GM03348 (cell line): ENCODE measurements around the gene SLCO4A1.

Experiments
- DNase-seq: peaks from one replicate; pipeline ENCODE4 v3.0.0; 2012; ENCODE audit warnings: low spot score

SLCO4A1 gene

DNA sequence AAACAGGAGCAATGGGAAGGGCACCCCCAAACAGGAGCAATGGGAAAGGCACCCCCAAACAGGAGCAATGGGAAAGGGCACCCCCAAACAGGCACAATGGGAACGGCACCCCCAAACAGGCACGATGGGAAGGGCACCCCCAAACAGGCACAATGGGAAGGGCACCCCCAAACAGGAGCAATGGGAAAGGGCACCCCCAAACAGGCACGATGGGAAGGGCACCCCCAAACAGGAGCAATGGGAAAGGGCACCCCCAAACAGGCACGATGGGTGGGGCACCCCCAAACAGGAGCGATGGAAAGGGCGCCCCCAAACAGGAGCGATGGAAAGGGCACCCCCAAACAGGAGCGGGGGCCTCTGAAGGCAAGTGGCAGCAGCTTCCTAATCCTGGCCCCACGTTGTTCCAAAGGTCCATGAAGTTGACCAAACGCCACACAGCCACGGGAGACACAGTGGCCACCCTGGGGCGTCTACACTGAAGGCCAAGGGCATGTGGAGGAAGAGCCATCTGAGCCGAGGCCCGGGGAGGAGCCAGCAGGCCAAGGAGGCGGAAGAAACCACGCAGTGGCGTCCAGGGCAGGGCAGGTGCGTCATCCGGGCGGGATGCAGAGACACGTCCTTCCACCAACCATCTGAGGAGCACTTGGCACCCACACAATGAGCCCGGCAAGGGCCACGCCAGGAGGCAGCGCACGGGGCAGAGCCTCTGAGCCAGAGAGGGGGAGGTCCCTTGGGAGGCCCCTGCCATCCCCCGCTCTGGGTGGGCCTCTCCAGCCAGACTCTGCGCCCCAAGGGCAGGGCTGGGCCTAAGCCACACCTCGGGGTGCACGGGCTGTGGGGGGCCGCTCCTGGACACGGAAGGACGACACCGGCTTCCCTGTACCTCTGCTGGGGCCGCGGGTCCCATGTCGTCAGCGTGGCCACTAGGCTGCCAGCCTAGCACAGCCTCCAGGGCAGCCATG lies 44.8 kb downstream of the SLCO4A1 start:
- DNase-seq, result no peak

DNA sequence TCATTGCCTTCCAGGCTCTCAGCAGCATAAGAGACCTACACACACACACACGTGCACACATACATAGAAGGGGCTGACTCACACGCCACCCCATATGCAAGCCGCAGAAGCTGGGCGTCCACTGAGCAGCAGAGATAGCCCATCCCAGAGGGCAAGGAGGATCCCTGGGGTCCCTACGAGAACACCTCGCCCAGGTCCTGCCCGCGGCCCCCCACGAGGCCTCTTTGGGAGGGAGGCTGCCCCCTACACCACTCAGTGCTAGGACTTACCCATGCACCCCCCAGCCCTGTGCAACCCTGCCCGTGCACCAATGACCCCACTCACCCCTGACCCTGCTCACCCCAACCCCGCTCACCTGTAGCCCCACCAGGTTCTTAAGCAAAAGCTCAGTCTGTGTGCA lies 45.8 kb downstream of the SLCO4A1 start:
- DNase-seq, result no peak

DNA sequence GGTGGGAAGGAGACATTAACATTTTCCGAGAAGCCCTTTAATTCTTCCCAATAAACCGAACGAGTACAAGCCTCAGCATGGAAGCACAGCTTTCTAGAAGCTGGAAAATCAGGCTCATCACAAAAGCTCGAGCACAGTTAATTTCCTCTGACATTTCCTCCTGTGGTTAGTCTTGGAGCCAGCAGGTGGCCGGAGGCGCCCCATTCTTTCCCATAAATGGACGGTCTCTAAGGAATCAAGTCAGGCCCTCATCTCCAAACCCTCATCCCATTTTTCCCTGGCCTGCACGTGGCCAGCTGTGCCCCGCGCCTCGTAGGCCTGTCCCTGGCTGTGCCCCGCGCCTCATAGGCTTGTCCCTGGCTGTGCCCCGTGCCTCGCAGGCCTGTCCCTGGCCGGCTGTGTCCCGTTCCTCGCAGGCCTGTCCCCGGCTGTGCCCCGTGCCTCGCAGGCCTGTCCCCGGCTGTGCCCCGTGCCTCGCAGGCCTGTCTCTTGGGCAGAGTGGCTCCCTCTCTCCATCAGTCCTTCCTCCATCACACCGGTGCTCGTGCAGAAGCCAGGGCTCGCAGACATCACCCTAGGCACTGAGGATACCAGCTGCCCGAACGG lies 46.7 kb downstream of the SLCO4A1 start:
- no peak for DNase-seq

- no peak for DNase-seq
These were observed 47.6 kb downstream of the SLCO4A1 start for GRCh38 chr20:62689861-62690260.

- DNase-seq, result no peak
These were observed 48.0 kb downstream of the SLCO4A1 start for GRCh38 chr20:62690261-62690820.

- DNase-seq, result no peak
These were observed 49.2 kb downstream of the SLCO4A1 start for GRCh38 chr20:62691487-62691886.

DNA sequence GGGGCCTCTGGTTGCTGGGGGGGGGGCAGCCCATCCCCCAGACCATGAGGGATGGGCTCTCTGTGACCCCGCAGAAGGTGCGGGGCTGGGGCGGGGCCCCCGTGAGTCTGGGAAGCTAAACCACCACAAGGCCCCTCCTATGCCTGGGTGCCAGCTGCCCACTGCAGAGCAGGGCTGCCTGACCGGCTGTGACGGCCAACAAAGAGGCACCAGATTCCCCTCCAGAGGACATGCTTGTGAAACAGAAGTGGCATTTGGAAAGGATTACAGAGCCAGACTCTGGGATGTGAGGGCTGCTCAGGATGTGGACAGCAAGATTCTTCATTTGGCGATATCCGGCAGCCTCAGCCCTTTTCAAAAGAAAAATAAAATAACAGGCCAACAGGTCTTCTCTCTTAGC lies 49.9 kb downstream of the SLCO4A1 start:
- no peak for DNase-seq

GRCh38 chr20:62692801-62693523 lies 50.7 kb downstream of the SLCO4A1 start:
- no peak for DNase-seq

DNA sequence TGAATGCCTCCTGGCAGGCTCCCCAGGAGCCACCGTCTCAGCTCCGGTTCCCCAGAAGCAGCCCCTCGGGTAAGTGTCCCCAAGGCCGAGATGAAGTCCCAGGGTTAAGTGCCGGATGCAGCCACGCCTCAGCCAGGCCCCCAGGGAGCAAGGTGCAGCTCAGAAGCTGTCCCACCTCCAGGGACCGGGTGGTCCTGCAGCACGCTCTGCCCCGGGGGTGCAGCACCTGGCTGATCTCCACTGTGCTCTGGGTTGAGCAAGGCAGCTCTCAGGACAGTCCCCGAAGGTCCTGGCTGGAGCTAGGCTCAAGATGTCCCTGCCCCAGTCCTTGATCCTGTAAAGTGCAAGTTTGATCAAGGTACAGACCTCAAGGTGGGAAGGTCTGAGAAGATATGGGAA lies 51.2 kb downstream of the SLCO4A1 start:
- no peak for DNase-seq

DNA sequence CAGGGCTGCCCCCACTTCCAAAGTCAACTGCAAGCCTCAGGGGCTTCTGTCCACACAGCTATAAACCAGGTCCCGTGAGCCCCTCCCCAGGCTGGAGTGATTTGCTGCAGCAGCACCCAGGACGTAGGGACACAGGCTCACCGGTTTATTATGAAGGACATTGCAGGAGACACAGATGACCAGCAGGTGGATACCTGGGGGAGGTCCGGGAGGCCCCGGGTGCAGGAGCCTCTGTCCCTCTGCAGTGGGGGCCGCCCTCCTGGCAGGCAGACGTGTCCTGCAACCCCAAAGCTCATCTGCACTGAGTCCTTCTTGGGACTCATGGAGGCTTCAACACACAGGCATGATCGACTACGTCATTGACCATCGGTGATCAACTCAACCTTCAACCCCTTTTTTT lies 51.8 kb downstream of the SLCO4A1 start:
- DNase-seq, result no peak

- DNase-seq, result no peak
These were observed 52.6 kb downstream of the SLCO4A1 start for GRCh38 chr20:62694868-62695267.

DNA sequence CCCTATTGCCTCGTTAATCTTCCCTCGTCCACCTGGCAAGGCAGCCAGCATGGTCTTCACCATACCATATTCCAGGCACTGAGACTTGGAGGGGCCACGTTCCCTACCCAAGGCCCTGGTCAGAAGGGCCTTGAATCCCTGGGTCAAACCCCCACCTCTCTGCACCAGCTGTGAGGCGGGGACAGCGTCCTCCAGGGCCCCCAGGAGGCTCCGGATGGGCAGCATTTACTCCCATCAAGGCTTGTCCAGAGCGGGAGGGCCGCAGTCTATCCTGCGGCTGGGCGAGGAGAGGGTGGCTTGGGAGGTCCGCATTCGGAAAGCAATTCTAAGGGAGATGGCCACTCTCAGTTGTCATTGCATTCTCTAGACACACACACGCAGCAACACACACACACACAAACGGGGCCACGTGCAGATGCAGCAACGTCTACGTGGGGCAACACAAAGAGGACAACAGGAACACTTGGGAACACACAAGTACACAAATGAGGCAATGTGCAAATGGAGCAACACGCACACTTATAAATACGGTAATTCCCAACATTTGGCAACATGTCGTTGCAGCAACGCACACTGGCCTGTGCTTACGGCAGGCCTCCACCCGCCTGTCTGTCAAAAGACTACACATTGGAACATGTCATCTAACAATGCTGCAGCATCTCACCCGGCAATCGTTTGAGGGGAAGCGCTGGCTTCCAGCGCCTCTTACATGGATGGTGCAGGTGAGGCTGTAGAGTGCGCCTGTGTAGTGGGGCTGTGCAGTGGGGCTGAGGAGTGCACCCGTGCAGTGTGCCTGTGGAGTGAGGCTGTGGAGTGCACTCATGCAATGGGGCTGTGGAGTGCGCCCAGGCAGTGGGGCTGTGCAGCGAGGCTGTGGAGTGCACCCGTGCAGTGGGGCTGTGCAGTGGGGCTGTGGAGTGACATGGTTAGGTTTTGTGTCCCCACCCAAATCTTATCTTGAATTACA lies 53.4 kb downstream of the SLCO4A1 start:
- no peak for DNase-seq

DNA sequence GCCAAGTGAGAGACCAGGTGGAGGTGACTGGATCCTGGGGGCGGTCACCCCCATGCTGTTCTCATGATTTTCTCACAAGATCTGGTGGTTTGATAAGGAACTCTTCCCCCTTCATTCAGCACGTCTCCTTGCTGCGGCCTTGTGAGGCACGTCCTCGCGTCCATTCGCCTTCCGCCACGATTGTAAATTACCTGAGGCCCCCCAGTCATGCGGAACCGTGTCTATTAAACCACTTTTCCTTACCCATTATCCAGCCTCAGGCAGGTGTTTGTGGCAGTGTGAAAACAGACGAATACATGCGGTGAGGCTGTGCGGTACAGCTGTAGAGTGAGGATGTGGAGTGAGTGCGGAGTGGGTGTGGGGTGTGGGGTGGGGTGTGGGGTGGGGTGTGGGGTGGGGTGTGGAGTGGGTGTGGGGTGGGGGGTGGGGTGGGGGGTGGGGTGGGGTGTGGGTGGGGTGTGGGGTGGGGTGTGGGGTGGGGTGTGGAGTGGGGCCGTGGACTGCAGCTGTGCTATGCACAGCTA lies 54.2 kb downstream of the SLCO4A1 start:
- no peak for DNase-seq

DNA sequence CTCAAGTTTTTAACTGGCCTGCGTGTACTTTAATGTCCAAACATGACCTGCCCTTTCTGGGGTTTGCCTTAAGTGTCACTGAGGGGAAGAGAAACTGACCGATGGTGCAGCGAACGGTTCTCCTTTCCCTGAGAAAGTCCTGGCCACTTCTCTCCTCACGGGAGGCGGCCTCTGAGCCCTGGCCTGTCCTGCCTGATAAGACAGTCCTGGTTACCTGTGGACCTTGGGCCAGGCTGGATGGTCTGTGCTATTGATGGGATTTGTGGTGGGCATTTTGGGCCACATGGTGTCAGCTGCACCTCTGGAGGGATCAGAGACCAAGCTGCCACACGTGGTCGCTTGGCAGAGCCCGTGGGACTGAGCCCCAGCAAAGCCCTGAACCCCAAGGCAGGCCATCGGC lies 54.7 kb downstream of the SLCO4A1 start:
- DNase-seq, result no peak

- no peak for DNase-seq
These were observed 55.2 kb downstream of the SLCO4A1 start for GRCh38 chr20:62697468-62697912.

GRCh38 chr20:62698231-62698630 lies 55.9 kb downstream of the SLCO4A1 start:
- DNase-seq, result no peak

DNA sequence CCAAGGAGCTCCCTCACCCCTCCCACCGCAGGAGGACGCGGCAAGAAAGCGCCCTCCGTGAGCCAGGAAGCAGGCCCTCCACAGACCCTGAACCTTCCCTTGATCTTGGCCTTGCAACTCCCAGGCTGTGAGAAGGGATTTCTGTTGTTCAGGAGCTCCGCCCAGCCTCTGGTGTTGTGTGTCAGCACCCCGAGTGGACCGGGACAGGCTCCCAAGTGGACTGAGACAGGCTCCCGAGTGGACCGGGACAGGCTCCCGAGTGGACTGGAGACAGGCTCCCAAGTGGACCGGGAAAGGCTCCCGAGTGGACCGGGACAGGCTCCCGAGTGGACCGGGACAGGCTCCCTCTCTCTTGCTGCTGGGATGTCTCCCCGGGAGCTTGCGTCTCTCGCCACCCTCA lies 57.0 kb downstream of the SLCO4A1 start:
- no peak for DNase-seq

GRCh38 chr20:62699741-62700140 lies 57.4 kb downstream of the SLCO4A1 start:
- no peak for DNase-seq

DNA sequence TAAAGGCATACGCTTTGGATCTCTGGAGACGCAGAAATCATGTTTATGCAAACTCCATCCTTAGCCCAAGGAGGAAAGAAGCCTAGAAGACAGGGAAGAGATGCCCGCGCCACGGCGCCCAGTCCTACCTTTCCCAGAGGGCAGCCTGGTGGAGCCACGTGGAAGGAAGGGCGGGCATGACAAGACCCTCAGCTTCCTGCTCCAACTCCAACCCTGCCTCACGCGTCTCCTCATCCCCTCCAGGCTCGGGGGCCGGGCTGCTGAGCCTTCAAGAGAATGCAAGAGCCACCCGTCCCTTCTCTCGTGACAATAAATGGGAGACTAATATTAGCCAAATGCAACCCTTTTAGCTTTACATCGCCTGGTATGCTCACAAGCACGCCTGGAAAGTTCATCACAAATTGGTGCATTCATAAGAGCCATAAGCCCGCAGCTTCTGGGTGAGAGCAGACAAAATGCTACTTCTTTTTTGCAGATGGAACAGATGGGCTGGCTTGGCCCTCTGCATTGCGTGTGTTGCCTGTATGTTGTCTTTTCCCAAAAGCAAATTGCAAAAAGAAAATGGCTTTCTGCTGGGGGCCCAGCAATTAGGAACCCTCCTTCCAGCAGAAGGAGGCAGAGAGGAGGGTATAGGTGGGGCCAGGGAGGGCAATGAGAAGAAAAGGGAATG lies 58.1 kb downstream of the SLCO4A1 start:
- DNase-seq, result no peak
